Small intestine (tissue), 7 donors: ENCODE results near the gene HNRNPD. TPM values are rescaled to one million over a fixed set of nuclear protein-coding genes. Genes with fewer than 3 reads are reported as not detected.
A peak's percentile ranks its signal among the peaks of the same experiment; 100 is the strongest.
"Not testable (repeated sequence)": the region's sequence is repeated elsewhere in the genome, so short reads cannot be mapped to it uniquely, and the experiment has no call there.

Experiments
- DNase-seq, 2 donors: peaks; one replicate each; pipeline versions ENCODE4 v3.0.0 to v3.0.0-alpha.2; 2013
- FAIRE-seq: peaks from 2 replicates; lab custom pipeline; 2012; peaks lifted over from hg19 to GRCh38; lab: Jason Lieb, UNC
- H3K27ac ChIP-seq, 3 donors: one replicate each; pipeline ENCODE4 v1.5.1; 2013; ENCODE audit warnings: low read length in 2 of 3, mild to moderate bottlenecking in 2 of 3, control low read depth in 1 of 3, inconsistent platforms in 1 of 3, low read depth in 1 of 3, moderate library complexity in 1 of 3
- H3K27me3 ChIP-seq, 3 donors: one replicate each; pipeline ENCODE4 v1.6.1; 2013; ENCODE audit warnings: low read length in 3 of 3, inconsistent platforms in 1 of 3; ENCODE audit not compliant: control insufficient read depth in 3 of 3, insufficient read depth in 3 of 3
- H3K36me3 ChIP-seq, 3 donors: one replicate each; pipeline ENCODE4 v1.6.1; 2013; ENCODE audit warnings: low read length in 3 of 3, inconsistent platforms in 1 of 3, low read depth in 1 of 3, mild to moderate bottlenecking in 1 of 3, moderate library complexity in 1 of 3; ENCODE audit not compliant: control insufficient read depth in 3 of 3, insufficient read depth in 2 of 3
- H3K4me1 ChIP-seq, 3 donors: one replicate each; pipeline ENCODE4 v1.6.1; 2013; ENCODE audit warnings: low read length in 2 of 3, inconsistent platforms in 1 of 3, low read depth in 1 of 3, mild to moderate bottlenecking in 1 of 3, moderate library complexity in 1 of 3; ENCODE audit not compliant: control insufficient read depth in 3 of 3, insufficient read depth in 2 of 3
- H3K4me3 ChIP-seq, 3 donors: one replicate each; pipeline ENCODE4 v1.5.1; 2013; ENCODE audit warnings: low read length in 3 of 3, control low read depth in 1 of 3, inconsistent platforms in 1 of 3, low read depth in 1 of 3, mild to moderate bottlenecking in 1 of 3, moderate library complexity in 1 of 3
- H3K9me3 ChIP-seq, 2 donors: one replicate each; pipeline ENCODE4 v1.6.1; 2013; ENCODE audit warnings: low read depth in 1 of 2, low read length in 1 of 2; ENCODE audit not compliant: control insufficient read depth in 2 of 2, insufficient read depth in 1 of 2
- WGBS, 3 donors: extraction: QIAGEN DNeasy Blood & Tissue Kit; methylation state at CpG; one replicate each; pipeline ENCODE4 v1.1.7; 2013; 5-methylcytosine and 5-hydroxymethylcytosine counted together
- polyA plus RNA-seq, 4 donors: library from polyadenylated mRNA; stranded (reverse) in 3 of 4; unstranded in 1 of 4; fragments of 200-250 nt in 3 of 4; fragments of 120-200 nt in 1 of 4; gene quantifications; one replicate each; pipeline versions ENCODE4 v1.2.1 to v1.2.3, GENCODE V29; 2013
- donor health status: healthy with polysubstance abuse.
- donor health status: control.
- donor health status: control.
- donor health status: Bipolar disorder and iron deficiency.
- donor health status: healthy.

Gene HNRNPD
- polyA plus RNA-seq, 4 donors = 122 to 365 (median 170) TPM

DNA sequence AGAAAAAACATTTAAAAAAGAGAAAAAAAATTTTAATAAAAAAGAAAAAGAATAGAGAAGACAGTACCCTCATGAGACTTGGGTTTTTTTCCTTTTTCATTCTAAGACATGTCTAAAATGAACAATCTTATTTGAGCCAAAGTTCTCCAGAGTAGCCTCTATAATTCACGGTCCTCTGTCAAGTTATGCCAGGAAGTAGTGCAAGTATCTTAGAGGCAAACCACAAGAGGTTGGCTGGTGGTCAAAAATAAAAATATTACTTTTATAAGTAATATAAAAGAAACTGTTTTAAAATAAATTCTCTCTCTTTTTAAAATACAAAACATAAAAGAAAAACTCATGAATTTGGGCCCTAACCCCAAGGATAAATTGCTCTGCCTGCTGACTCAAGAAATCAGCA is 29.9 kb upstream of the HNRNPD start:
- WGBS, 3 donors = 68 to 94% (median 71%) methylated on average over 1 of the region's 1 CpG
- Histone ChIP-seq H3K36me3 (no peaks in the 10 kb centered on the region), H3K4me1 (no peaks in the 10 kb centered on the region), H3K9me3 (no peaks in the 10 kb centered on the region), H3K27ac (no peak overlapping the region), H3K27me3 (no peaks in the 10 kb centered on the region), H3K4me3 (no peak overlapping the region)
- FAIRE-seq (no peak), DNase-seq (no peak)

- Histone ChIP-seq H3K4me3 (no peak overlapping the region), H3K4me1 (no peaks in the 10 kb centered on the region), H3K27me3 (no peaks in the 10 kb centered on the region), H3K36me3 (no peaks in the 10 kb centered on the region), H3K27ac (no peak overlapping the region), H3K9me3 (no peaks in the 10 kb centered on the region)
- FAIRE-seq = no peak
- WGBS, 3 donors = 94 to 96% (median 94%) methylated on average over 17 of the region's 17 CpGs
- no peak for DNase-seq
Observed at GRCh38 chr4:82402196-82402775, 28.5 kb upstream of the HNRNPD start.

DNA sequence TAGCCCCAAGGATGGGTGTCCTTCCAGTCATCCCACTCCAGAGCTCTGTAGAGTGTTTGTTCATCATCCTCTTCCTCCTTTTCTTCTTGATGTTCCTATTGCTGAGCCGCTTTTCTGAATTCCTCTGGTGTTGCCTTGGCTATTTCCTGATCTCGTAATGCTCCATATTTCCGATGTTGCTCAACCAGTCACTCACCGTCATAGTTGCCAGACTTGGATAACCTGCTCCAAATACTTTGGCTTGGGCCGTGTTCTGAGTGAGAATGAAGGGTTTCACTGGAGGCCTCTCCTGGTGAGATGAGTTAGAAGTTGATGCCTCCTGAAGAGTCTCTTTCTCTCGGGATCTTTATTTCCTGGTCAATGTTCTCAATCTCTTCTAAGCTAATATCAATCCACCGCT is 27.8 kb upstream of the HNRNPD start:
- no peak for DNase-seq
- no peak for FAIRE-seq
- WGBS, 3 donors = 93 to 96% (median 94%) methylated on average over 7 of the region's 7 CpGs
- H3K27ac ChIP-seq = no peak overlapping the region
- H3K36me3 ChIP-seq = no peaks in the 10 kb centered on the region
- no peaks in the 10 kb centered on the region for H3K4me1 ChIP-seq
- H3K9me3 ChIP-seq = no peaks in the 10 kb centered on the region
- H3K4me3 ChIP-seq = no peak overlapping the region
- no peaks in the 10 kb centered on the region for H3K27me3 ChIP-seq

DNA sequence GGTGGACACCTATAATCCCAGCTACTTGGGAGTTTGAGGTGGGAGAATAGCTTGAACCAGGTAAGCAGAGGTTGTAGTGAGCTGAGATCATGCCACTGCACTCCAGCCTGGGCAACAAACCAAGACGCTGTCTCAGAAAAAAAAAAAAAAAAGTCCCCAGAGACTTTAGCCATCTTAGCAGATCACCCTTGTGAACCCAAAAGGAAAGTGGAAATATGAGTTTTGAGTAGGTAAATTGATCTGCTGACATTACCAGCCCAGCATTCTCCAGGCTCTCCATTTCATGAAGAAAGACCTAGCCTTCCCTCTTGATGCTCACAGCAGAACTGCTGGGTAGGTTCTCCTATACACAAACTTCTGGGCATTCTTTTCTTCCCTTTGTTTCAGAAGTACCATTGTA is 24.5 kb upstream of the HNRNPD start:
- H3K27me3 ChIP-seq = no peaks in the 10 kb centered on the region

DNA sequence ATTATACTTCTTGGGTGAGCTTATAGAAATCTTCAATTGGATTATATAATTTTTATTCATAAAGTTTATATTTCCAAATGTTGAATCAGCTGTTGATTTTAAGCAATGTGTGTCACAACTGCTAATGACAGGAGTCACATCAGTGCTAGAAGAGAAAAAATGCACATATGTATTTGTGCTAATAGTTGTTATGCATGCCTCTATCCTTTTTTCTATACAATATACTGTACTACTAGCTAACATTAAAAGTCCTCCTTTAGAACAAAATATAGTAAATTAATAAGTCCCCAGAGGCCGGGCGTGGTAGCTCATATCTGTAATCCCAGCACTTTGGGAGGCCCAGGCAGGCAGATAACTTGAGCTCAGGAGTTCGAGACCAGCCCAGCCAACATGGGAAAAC is 23.7 kb upstream of the HNRNPD start:
- no peak overlapping the region for H3K27ac ChIP-seq
- no peaks in the 10 kb centered on the region for H3K27me3 ChIP-seq
- no peaks in the 10 kb centered on the region for H3K36me3 ChIP-seq
- no peaks in the 10 kb centered on the region for H3K9me3 ChIP-seq
- 72 to 91% (median 80%) methylated on average over 3 of the region's 3 CpGs for WGBS, 3 donors
- DNase-seq (no peak), FAIRE-seq (no peak)
- no peak overlapping the region for H3K4me3 ChIP-seq
- H3K4me1 ChIP-seq = no peaks in the 10 kb centered on the region

More for the DNA sequence above, 24.5 kb upstream of the HNRNPD start:
- Histone ChIP-seq H3K36me3 (no peaks in the 10 kb centered on the region), H3K4me1 (no peaks in the 10 kb centered on the region), H3K4me3 (no peak overlapping the region), H3K27ac (no peak overlapping the region), H3K9me3 (no peaks in the 10 kb centered on the region)
- FAIRE-seq (no peak), DNase-seq (no peak)
- 58 to 67% (median 67%) methylated on average over 1 of the region's 1 CpG for WGBS, 3 donors

DNA sequence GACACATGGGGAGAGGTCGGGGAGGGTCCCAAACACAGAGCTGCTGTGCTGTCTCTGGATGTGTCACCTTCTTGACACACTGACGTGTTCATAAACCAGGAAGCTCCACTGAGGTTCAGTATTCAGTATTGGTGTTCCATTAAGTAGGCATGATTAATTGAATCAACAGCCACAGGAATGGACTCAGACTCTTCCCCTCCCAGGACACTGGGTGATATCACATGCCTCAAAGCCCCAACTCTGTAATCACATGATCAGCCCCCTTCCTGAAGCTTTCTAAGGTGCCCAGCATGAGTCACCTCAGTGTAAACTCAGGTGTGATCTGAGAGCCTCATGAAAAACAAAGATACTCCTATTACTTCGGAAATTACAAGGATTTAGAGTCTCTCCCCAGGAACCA is 21.1 kb upstream of the HNRNPD start:
- DNase-seq = peak in 1 of 2 donors; percentile 29
- Histone ChIP-seq H3K9me3 (no peaks in the 10 kb centered on the region), H3K36me3 (no peaks in the 10 kb centered on the region), H3K4me3 (no peak overlapping the region), H3K27me3 (no peaks in the 10 kb centered on the region), H3K4me1 (no peaks in the 10 kb centered on the region), H3K27ac (no peak overlapping the region)
- WGBS, 3 donors = 59 to 78% (median 70%) methylated on average over 3 of the region's 3 CpGs
- FAIRE-seq = no peak

DNA sequence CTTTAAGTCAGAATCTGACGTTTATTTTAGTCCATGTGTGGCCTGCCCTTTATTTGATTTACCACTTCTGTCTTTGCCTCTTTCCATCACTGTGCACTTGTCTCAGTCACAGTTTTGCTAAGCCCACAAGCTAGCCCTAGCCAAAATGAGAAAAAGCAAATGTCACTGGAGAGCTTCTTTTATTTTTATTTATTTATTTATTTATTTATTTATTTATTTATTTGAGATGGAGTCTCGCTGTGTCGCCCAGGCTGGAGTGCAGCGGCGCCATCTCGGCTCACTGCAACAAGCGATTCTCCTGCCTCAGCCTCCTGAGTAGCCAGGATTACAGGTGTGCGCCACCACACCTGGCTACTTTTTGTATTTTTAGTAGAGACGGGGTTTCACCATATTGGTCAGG is 16.3 kb upstream of the HNRNPD start:
- 85 to 89% (median 86%) methylated on average over 9 of the region's 9 CpGs for WGBS, 3 donors
- DNase-seq, H3K4me3 ChIP-seq, H3K36me3 ChIP-seq, H3K9me3 ChIP-seq, H3K4me1 ChIP-seq, H3K27me3 ChIP-seq, H3K27ac ChIP-seq, FAIRE-seq: not testable (repeated sequence)

GRCh38 chr4:82388405-82388804 is 14.6 kb upstream of the HNRNPD start:
- no peaks in the 10 kb centered on the region for H3K4me1 ChIP-seq
- FAIRE-seq = no peak
- H3K27ac ChIP-seq = no peak overlapping the region
- DNase-seq = peak; percentile 26 to 51
- H3K36me3 ChIP-seq = no peaks in the 10 kb centered on the region
- H3K4me3 ChIP-seq = no peak overlapping the region
- peaks cover 0 to 6% of the 10 kb centered on the region in 2 donors for H3K9me3 ChIP-seq
- 14 to 64% (median 35%) methylated on average over 1 of the region's 1 CpG for WGBS, 3 donors
- H3K27me3 ChIP-seq = no peaks in the 10 kb centered on the region

GRCh38 chr4:82386312-82386711 is 12.5 kb upstream of the HNRNPD start:
- not testable (repeated sequence) for H3K4me3 ChIP-seq, H3K27ac ChIP-seq, H3K9me3 ChIP-seq, DNase-seq, H3K27me3 ChIP-seq, H3K36me3 ChIP-seq, H3K4me1 ChIP-seq, FAIRE-seq
- WGBS, 3 donors = 88 to 96% (median 93%) methylated on average over 8 of the region's 8 CpGs
